Sigmoid colon (tissue), 7 donors: Measurements from ENCODE around the gene STN1. TPM values are rescaled to one million over a fixed set of nuclear protein-coding genes. Genes with fewer than 3 reads are reported as not detected.

Experiments used
- DNase-seq: peaks from one replicate; pipeline ENCODE4 v3.0.0-alpha.2; 2019
- H3K27ac ChIP-seq, 4 donors: fragments of 200-600 bp; sonication (generic); one replicate each; pipeline ENCODE4 v1.5.1; 2016 to 2019; ENCODE audit warnings: mild to moderate bottlenecking in 1 of 4
- H3K27me3 ChIP-seq, 3 donors: fragments of 200-600 bp; sonication (generic); one replicate each; pipeline ENCODE4 v1.5.1; 2019; ENCODE audit warnings: mild to moderate bottlenecking in 1 of 3
- H3K36me3 ChIP-seq, 4 donors: fragments of 200-600 bp; sonication (generic); one replicate each; pipeline ENCODE4 v1.5.1; 2016 to 2019
- H3K4me1 ChIP-seq, 4 donors: fragments of 200-600 bp; sonication (generic); one replicate each; pipeline ENCODE4 v1.5.1; 2017 to 2019
- H3K4me3 ChIP-seq, 4 donors: fragments of 200-600 bp; sonication (generic); one replicate each; pipeline ENCODE4 v1.5.1; 2017 to 2019; ENCODE audit warnings: mild to moderate bottlenecking in 2 of 4, moderate library complexity in 1 of 4
- H3K9me3 ChIP-seq, 4 donors: fragments of 200-600 bp in 3 of 4; sonication (generic) in 3 of 4; one replicate each; pipeline versions ENCODE4 v1.5.1 to v1.6.1; 2013 to 2019
- CTCF ChIP-seq, 4 experiments: fragments of 450-650 bp in 3 of 4; fragments of 200-600 bp in 1 of 4; IDR thresholded peaks; one replicate each; pipeline ENCODE4 v1.5.1; 2016 to 2019; ENCODE audit warnings: antibody characterized with exemption in 4 of 4, mild to moderate bottlenecking in 3 of 4, moderate library complexity in 2 of 4
- EP300 ChIP-seq, 4 donors: sonication (generic); formaldehyde crosslinking; IDR thresholded peaks; one replicate each; pipeline ENCODE4 v1.6.1; 2017; ENCODE audit warnings: antibody characterized with exemption in 4 of 4
- POLR2A ChIP-seq, 2 donors: fragments of 450-650 bp; IDR thresholded peaks; one replicate each; pipeline ENCODE4 v1.6.1; 2016; ENCODE audit warnings: antibody characterized with exemption in 2 of 2, mild to moderate bottlenecking in 2 of 2, moderate library complexity in 2 of 2
- POLR2AphosphoS5 ChIP-seq, 4 donors: sonication (generic); formaldehyde crosslinking; IDR thresholded peaks; one replicate each; pipeline ENCODE4 v1.6.1; 2017; ENCODE audit warnings: antibody characterized with exemption in 4 of 4
- WGBS, 2 donors: extraction: QIAGEN DNeasy Blood & Tissue Kit; methylation state at CpG; one replicate each; pipeline ENCODE4 v1.1.7; 2013; 5-methylcytosine and 5-hydroxymethylcytosine counted together
- intact Hi-C: fragments of 100-400 bp; cut with DNase I; formaldehyde crosslinking; loops from one replicate; pipeline ENCODE4 v1.15.1; 2023
- polyA plus RNA-seq, 3 donors: library from polyadenylated mRNA; stranded (reverse); fragments of 200-250 nt; gene quantifications; one replicate each; pipeline ENCODE4 v1.2.3, GENCODE V29; 2013
- total RNA-seq, 4 donors: library from RNA; depleted of rRNA; stranded (reverse); fragments of >200 nt; gene quantifications; one replicate each; pipeline ENCODE4 v1.1.0, GENCODE V29; 2016
- donor health status: healthy with polysubstance abuse.
- donor health status: Bipolar disorder and iron deficiency.
- donor health status: healthy.

STN1 gene
- total and polyA plus RNA-seq, 7 donors: 16.0 to 27.7 (median 22.4) TPM

- TF ChIP-seq POLR2A (IDR thresholded peaks at IDR 0.05): no peak
- TF ChIP-seq POLR2AphosphoS5 (IDR thresholded peaks at IDR 0.05): peak in 2 of 4 donors; percentile 6 to 20
- Histone ChIP-seq H3K36me3 (no peaks in the 10 kb centered on the region), H3K4me1 (peaks cover 0 to 72% (median 54%) of the 10 kb centered on the region in 4 donors), H3K4me3 (peak overlapping the region in 2 of 4 donors; percentile 1 to 2), H3K27me3 (no peaks in the 10 kb centered on the region), H3K9me3 (no peaks in the 10 kb centered on the region), H3K27ac (peak overlapping the region; percentile 73 to 85 (median 78))
- 73 to 75% methylated on average over 7 of the region's 7 CpGs for WGBS, 2 donors
- intact Hi-C loops: loop anchor here (10.0 kb wide), 1 partner anchor 258 kb away; no protein-coding TSS in a partner anchor
- peak; percentile 81 for DNase-seq
Measured at GRCh38 chr10:103852856-103853255, 65.1 kb downstream of the STN1 start.

GRCh38 chr10:103852189-103852711, 65.7 kb downstream of the STN1 start:
- WGBS, 2 donors: 66 to 68% methylated on average over 11 of the region's 11 CpGs
- peak overlapping the region in 2 of 4 donors; percentile 1 to 2 for H3K4me3 ChIP-seq
- intact Hi-C loops: loop anchor here (10.0 kb wide), 1 partner anchor 257 kb away; no protein-coding TSS in a partner anchor
- H3K4me1 ChIP-seq: peaks cover 0 to 72% (median 54%) of the 10 kb centered on the region in 4 donors
- peak; percentile 83 for DNase-seq
- TF ChIP-seq CTCF (IDR thresholded peaks at IDR 0.05): no peak
- peak in 2 of 4 donors; percentile 26 to 73 for TF ChIP-seq EP300 (IDR thresholded peaks at IDR 0.05)
- peak in 2 of 4 donors; percentile 58 for TF ChIP-seq POLR2AphosphoS5 (IDR thresholded peaks at IDR 0.05)
- no peaks in the 10 kb centered on the region for H3K9me3 ChIP-seq
- H3K27ac ChIP-seq: peak overlapping the region; percentile 73 to 85 (median 78)
- H3K27me3 ChIP-seq: no peaks in the 10 kb centered on the region
- H3K36me3 ChIP-seq: no peaks in the 10 kb centered on the region

- Histone ChIP-seq H3K9me3 (no peaks in the 10 kb centered on the region), H3K4me3 (no peak overlapping the region), H3K27me3 (no peaks in the 10 kb centered on the region), H3K4me1 (peaks cover 0 to 70% (median 54%) of the 10 kb centered on the region in 4 donors), H3K36me3 (no peaks in the 10 kb centered on the region), H3K27ac (peak overlapping the region; percentile 73 to 85 (median 78))
- TF ChIP-seq EP300 (IDR thresholded peaks at IDR 0.05) (no peak), POLR2AphosphoS5 (IDR thresholded peaks at IDR 0.05) (no peak), CTCF (IDR thresholded peaks at IDR 0.05) (no peak), POLR2A (IDR thresholded peaks at IDR 0.05) (no peak)
- intact Hi-C loops: loop anchor here (10.0 kb wide), 1 partner anchor 256 kb away; no protein-coding TSS in a partner anchor
- WGBS, 2 donors: 28 to 74% methylated on average over 4 of the region's 4 CpGs
- DNase-seq: peak; percentile 53
Measured at GRCh38 chr10:103851261-103851660, 66.7 kb downstream of the STN1 start.

- peaks cover 0 to 63% (median 47%) of the 10 kb centered on the region in 4 donors for H3K4me1 ChIP-seq
- no peak for TF ChIP-seq EP300 (IDR thresholded peaks at IDR 0.05)
- no peak for TF ChIP-seq POLR2A (IDR thresholded peaks at IDR 0.05)
- TF ChIP-seq POLR2AphosphoS5 (IDR thresholded peaks at IDR 0.05): no peak
- no peak for TF ChIP-seq CTCF (IDR thresholded peaks at IDR 0.05)
- intact Hi-C loops: loop anchor here (10.0 kb wide), 1 partner anchor 256 kb away; no protein-coding TSS in a partner anchor
- H3K27me3 ChIP-seq: no peaks in the 10 kb centered on the region
- 30 to 60% methylated on average over 3 of the region's 3 CpGs for WGBS, 2 donors
- no peaks in the 10 kb centered on the region for H3K9me3 ChIP-seq
- peak overlapping the region; percentile 73 to 85 (median 78) for H3K27ac ChIP-seq
- H3K4me3 ChIP-seq: peak overlapping the region in 1 of 4 donors; percentile 1
- peak; percentile 74 for DNase-seq
- no peaks in the 10 kb centered on the region for H3K36me3 ChIP-seq
Measured at GRCh38 chr10:103850572-103850895, 67.5 kb downstream of the STN1 start.

GRCh38 chr10:103849880-103850571, 68.0 kb downstream of the STN1 start:
- H3K4me3 ChIP-seq: peak overlapping the region in 1 of 4 donors; percentile 1
- no peaks in the 10 kb centered on the region for H3K9me3 ChIP-seq
- peak; percentile 80 for DNase-seq
- TF ChIP-seq EP300 (IDR thresholded peaks at IDR 0.05) (no peak), CTCF (IDR thresholded peaks at IDR 0.05) (no peak), POLR2AphosphoS5 (IDR thresholded peaks at IDR 0.05) (peak in 3 of 4 donors; percentile 22 to 37 (median 36))
- intact Hi-C loops: loop anchor here (10.0 kb wide), 1 partner anchor 255 kb away; no protein-coding TSS in a partner anchor
- H3K27me3 ChIP-seq: no peaks in the 10 kb centered on the region
- WGBS, 2 donors: 55 to 60% methylated on average over 8 of the region's 8 CpGs
- H3K36me3 ChIP-seq: no peaks in the 10 kb centered on the region
- H3K4me1 ChIP-seq: peaks cover 0 to 61% (median 46%) of the 10 kb centered on the region in 4 donors
- peak overlapping the region; percentile 73 to 85 (median 78) for H3K27ac ChIP-seq
